Erythroblast (primary cell): ENCODE measurements around the gene ZNF138.

Experiments used
- GATA1 ChIP-seq: IDR thresholded peaks from 2 replicates; pipeline ENCODE4 v1.6.1; 2011; ENCODE audit warnings: low read depth, mild to moderate bottlenecking, control low read depth, low read length, moderate library complexity
- POLR2A ChIP-seq: IDR thresholded peaks from 2 replicates; pipeline ENCODE4 v1.6.1; 2011; ENCODE audit warnings: mild to moderate bottlenecking, low read length

GRCh38 chr7:64830926-64831325 lies 36.7 kb downstream of the ZNF138 start:
- TF ChIP-seq POLR2A, result no peak
- TF ChIP-seq GATA1, result no peak
